DOHH2 (cell line): ENCODE measurements around the gene HOXA5.

Experiments used
- EZH2phosphoT487 ChIP-seq: fragments of 200-600 bp; sonication (generic); IDR thresholded peaks from 2 replicates; pipeline ENCODE4 v1.6.1; 2017; ENCODE audit warnings: borderline replicate concordance, mild to moderate bottlenecking, antibody characterized with exemption, low read length, moderate library complexity, mixed read lengths
- TF ChIP-seq, protein P1 (sequence below): fragments of 200-600 bp; sonication (generic); IDR thresholded peaks from one replicate; pipeline ENCODE4 v1.5.1; 2014; ENCODE audit warnings: antibody characterized with exemption, mild to moderate bottlenecking, low read depth, low read length; ENCODE audit not compliant: poor library complexity, severe bottlenecking

DNA sequence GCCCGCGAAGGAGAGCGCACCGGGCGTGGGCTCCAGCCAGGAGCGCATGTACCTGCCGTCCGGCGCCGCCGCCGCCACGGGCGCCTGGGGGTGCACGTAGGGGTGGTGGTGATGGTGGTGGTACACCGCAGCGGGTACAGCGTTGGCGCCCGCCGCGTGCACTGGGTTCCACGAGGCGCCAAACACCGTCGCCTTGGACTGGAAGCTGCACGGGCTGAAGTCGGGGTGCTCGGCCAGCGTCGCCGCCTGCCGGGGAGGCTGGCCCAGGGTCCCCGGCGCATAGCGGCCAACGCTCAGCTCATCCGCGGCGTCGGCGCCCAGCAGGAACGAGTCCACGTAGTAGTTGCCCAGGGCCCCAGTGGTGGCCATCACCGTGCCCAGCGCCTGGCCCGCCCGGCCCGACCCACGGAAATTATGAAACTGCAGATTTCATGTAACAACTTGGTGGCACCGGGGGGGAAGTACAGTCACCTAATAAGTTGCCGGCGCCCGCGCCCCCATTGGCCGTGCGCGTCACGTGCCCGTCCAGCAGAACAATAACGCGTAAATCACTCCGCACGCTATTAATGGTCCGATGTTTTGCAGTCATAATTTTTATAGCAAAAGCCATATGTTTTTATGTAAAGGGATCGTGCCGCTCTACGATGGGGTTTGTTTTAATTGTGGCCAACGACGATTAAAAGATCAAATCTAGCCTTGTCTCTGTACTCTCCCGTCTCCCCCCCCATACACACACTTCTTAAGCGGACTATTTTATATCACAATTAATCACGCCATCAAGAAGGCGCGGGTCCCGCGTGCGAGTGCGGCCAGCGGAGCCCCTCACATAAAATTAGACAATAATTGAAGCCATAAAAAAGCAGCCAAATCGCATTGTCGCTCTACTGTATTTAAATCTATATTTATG is 21.9 kb upstream of the HOXA5 start, which contains the start of gene HOXA9:
- TF ChIP-seq, protein P1, sequence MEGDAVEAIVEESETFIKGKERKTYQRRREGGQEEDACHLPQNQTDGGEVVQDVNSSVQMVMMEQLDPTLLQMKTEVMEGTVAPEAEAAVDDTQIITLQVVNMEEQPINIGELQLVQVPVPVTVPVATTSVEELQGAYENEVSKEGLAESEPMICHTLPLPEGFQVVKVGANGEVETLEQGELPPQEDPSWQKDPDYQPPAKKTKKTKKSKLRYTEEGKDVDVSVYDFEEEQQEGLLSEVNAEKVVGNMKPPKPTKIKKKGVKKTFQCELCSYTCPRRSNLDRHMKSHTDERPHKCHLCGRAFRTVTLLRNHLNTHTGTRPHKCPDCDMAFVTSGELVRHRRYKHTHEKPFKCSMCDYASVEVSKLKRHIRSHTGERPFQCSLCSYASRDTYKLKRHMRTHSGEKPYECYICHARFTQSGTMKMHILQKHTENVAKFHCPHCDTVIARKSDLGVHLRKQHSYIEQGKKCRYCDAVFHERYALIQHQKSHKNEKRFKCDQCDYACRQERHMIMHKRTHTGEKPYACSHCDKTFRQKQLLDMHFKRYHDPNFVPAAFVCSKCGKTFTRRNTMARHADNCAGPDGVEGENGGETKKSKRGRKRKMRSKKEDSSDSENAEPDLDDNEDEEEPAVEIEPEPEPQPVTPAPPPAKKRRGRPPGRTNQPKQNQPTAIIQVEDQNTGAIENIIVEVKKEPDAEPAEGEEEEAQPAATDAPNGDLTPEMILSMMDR: no peak
- TF ChIP-seq EZH2phosphoT487: no peak
